D341Med (cell line): Measurements from ENCODE around the gene RPS3.
"Not testable (repeated sequence)": the region's sequence is repeated elsewhere in the genome, so short reads cannot be mapped to it uniquely, and the experiment has no call there.

ENCODE experiments used
- DNase-seq: peaks from one replicate; pipeline ENCODE4 v3.0.0; 2012; ENCODE audit warnings: low spot score

RPS3 gene

DNA sequence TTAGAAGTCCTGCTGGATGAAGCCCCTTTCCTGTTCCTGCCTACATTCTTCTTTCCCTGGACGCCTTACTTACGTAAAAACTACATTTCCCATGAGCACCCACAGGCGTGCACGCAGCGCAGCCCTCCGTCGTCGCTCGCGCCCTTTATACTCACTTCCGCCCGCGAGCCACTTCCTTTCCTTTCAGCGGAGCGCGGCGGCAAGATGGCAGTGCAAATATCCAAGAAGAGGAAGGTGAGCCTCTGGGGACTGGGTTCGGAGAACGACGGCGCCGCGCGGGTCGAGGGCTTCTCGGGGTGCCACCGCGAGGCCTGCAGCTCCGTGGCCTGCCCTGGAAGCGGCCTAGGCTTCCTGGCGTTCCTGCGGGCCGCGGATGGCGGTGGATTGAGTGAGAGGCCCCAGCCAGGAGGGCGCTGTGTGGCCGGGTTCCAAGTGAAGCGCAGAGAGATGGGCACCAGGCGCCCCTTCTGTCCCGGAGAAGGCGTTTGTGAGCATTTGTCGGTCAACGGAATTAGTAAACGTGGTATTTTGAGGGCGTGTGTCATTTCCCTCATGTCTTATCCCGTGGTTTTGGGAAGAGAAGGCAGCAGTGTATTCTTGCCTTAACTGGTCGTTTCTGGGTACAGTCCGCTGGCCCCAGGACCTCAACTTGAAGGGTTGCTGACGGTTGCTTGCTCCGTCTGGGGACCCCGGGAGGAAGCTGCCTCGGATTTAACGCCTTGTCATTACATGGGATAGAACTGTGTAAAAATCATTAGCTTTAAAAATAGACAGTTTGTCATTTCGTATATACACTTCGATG, at the start of gene RPS3:
Gene RPS3 (plus strand): TSS at position 175 of the 802 bp plus-strand sequence. CDS start 30 bp downstream, at position 205.
- DNase-seq: peak; percentile 92

GRCh38 chr11:75349521-75350116, 49.7 kb upstream of the RPS3 start:
- DNase-seq: no peak

DNA sequence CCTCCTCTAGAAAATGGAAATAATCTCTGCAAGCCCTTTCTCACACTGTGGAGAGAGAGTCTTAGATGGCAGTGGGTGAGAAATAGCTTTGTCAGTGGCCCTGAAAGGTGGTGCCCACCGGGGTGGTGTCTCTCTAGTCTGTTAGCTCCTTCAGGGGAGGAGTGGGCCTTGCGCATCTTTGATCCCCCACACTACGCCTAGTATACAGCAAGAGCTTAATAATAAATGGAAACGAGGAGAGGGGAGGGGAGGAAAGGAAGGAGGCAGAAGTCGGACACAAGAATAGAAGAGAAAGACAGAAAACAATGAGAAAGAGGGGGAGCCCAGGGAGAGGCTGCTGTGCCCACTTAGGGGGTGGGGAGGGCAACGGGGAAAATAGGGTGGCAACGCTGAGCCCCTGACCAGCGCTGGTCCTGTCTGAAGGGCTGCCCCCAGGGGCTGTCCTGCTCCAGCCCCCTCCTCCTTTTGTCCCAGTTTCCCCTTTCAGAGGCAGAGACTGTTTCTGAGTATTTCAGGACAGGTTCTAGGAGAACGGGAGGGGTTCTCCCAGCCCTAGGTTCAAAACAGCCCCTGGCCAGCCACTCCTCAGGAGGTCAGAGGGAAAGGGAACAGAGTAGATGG, 49.1 kb upstream of the RPS3 start:
- no peak for DNase-seq

DNA sequence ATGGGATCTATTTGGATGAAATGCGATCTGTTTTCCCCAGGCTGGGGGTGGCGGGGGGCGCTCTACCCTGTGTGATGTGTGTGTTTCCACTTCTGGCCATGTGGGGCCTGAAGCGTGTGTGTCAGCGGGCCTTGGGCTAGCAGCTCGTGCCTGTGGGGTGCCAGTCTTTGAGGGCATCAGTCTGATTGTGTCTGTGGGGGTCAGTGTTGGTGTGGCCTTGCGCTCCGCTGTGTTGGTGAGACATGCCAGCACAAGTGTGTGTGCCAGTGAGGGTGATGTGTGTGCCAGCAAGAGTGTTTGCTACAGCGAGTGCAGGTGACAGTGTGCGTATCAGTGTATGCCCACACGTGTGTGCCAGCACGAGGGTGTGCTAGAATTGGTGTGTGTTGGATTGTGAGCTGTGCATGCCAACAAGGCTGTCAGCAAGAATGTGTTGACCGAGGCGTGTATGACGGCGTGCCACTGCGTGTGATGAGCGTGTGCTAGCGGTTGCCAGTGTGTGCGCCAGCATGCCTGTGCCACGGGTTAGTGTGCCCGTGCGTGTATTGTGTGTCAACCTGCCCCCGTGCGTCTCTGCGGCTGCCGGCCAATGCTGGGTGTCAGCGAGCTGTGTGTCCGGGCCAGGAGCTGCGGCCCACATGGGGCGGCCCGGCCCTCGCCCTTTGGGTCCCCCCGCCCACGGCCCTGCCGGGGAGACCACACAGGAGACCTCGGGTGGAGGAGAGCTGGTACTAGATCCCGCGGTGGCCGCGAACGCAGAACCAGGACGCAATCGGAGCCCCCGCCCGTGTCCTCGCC, 48.4 kb upstream of the RPS3 start:
- no peak for DNase-seq

- peak; percentile 85 for DNase-seq
Measured at GRCh38 chr11:75351541-75351790, 47.9 kb upstream of the RPS3 start, which contains the start of gene ARRB1. Gene ARRB1, minus strand, starts transcription at chr11:75351661. Its CDS starts 54 bp downstream, at chr11:75351607.

DNA sequence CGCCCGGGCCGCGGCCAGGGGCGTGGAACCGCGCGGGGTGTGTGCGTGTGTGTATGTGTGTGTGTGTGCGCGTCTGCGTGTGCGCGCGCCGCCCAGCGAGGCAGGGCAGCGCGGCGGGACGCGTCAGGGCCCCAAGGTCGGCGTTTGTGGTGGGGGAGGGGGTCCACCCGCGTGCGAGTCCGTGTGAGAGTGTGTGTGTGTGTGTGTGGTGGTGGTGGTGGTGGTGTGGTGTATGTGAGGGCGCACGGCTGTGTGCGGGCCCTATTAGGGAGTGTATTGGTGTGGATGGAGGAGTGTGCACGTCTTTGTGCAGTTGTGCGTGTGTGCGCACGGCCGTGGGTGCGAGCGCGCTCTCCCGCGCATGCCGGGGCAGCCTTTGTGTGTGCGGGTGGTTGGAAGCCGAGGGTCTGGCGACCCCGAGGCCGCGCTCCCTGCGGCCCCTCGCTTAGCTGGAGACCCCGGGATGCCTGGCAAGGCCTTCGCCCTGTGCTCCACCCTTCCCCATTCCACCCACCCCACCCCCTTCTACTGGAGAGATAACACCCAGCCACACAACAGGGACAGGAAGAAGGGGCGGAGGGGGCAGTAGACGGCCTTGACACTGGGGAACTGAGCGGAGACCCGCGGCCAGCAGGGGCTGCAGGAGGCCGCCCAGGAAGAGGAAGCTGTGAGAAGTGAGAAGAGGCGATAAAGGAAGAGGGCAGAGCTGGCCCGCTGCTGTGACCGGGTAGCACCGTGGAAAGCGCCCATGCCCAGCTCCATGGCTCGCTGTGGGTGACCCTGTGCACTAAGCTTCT, 47.3 kb upstream of the RPS3 start:
- peak; percentile 53 for DNase-seq

- peak; percentile 5 for DNase-seq
Measured at GRCh38 chr11:75352588-75353206, 46.6 kb upstream of the RPS3 start.

GRCh38 chr11:75355051-75355450, 44.3 kb upstream of the RPS3 start:
- DNase-seq: peak; percentile 9

GRCh38 chr11:75356613-75357012, 42.7 kb upstream of the RPS3 start:
- DNase-seq: no peak

DNA sequence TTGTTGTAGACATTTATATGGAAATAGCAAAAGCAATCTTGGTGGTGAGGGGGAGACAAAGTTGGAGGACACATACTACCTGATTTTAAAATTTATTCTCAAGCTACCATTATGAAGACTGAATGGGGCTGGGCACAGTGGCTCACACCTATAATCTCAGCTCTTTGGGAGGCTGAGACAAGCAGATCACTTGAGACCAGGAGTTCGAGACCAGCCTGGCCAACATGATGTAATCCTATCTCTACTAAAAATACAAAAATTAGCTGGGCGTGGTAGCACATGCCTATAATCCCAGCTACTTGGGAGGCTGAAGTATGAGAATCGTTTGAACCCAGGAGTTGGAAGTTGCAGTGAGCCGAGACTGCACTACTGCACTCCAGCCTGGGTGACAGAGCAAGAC, 37.0 kb upstream of the RPS3 start:
- not testable (repeated sequence) for DNase-seq

DNA sequence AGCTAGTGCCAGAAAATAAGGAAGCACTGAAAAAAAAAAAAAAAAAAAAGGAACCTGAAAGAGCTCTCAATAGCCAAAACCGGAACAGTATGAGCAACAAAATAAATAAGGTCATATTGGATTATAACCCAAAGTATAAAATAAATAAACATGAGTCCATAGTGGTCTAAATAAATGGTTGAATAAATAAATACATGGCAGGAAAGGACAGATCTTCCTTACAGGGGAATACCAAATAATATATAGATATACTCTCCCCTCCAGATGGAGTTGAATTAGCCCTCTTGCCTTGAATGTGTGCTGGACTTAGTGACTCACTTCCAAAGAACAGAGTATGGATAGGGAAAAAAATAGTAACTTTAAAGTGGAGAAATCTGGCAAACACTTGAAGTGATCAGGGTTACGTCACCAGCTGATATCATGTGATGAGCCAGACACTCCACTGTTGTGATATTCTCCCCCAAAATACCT, 33.6 kb upstream of the RPS3 start:
- no peak for DNase-seq

- DNase-seq: not testable (repeated sequence)
Measured at GRCh38 chr11:75366826-75367225, 32.5 kb upstream of the RPS3 start.

DNA sequence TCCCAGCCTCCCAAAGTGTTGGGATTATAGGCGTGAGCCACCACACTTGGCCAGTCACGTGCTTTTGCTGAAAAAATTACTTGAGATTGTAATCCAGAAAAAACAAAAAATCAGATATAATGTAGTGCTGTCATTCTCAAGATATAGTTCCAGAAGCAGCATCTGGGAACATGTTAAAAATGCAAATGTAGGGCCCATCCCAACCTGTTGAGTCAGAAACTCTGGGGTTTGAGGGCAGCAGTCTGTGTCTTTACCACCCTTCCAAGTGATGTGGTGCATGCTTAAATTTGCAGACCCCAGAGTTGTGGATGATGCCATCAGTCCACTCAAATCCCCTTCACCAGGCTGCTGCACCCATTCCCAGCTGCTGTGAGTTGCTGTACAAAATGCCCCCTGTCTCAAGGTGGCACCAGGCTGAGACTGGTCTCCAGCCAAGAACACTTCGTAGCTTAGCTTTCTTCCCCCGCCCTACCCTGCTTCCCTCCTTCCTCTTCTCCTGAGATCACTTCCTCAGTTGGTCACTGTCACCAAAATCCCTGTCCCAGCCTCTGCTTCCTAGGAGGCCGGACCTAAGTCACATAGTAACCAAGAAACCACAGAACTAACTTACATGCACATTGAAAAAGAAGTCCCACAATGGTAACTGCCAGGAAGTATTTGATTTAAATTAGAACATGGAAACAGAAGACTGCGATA, 29.6 kb upstream of the RPS3 start:
- no peak for DNase-seq

GRCh38 chr11:75371949-75372876, 27.1 kb upstream of the RPS3 start:
- DNase-seq: no peak

GRCh38 chr11:75373201-75373600, 26.1 kb upstream of the RPS3 start:
- DNase-seq: no peak

DNA sequence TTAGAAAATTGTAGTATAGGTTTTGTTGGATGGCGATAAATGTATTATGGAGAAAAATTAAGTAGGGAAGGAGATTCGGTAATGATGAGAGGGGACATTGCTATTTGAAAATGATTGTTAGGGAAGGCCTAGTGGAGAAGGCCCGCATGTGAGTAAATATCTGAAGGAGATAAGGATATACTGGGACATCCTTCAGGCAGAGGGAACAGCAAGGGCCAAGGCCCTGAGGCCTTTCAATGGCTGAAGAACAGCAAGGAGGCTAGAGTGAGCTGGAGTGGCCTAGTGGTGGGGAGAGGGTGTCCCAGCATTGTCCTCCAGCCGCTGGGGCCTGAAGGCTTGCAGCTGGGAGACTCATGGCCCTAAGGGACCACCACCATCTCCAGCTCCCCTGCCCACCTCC, 24.7 kb upstream of the RPS3 start:
- DNase-seq: no peak

DNA sequence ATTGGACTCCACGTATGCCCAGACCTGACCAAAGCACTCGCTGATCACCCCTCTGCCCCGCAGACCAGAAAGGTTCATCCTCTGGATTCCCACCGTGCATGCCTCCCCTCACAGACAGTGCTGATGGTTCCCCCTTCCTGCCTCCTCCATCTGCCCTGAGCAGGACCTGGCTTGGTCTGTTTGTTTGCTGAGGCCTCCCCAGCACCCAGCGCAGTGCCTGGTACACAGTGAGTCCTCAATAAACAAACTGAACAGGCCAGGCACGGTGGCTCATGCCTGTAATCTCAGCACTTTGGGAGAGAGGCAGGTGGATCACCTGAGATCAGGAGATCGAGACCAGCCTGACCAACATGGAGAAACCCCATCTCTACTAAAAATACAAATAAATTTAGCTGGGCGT, 23.7 kb upstream of the RPS3 start:
- DNase-seq: no peak

DNA sequence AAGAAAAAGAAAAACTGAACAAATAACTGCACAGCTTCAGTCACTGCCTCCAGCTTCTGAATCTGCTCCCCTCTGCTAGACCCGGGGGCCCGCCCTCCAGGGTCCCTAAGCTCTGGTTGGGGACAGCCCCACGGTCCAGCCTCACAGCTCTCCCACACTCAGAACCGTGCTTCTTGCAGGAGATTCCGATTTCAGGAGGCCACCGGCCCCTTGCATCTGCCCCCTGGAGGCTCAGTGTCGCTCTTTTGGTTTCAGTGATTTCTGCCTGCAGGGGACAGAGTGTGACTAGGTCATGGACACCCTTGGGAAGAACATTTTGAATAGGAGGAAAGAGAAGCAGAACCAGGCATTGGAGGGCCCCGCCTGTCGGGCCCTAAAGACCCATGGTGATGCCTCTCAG, 23.1 kb upstream of the RPS3 start:
- DNase-seq: no peak

DNA sequence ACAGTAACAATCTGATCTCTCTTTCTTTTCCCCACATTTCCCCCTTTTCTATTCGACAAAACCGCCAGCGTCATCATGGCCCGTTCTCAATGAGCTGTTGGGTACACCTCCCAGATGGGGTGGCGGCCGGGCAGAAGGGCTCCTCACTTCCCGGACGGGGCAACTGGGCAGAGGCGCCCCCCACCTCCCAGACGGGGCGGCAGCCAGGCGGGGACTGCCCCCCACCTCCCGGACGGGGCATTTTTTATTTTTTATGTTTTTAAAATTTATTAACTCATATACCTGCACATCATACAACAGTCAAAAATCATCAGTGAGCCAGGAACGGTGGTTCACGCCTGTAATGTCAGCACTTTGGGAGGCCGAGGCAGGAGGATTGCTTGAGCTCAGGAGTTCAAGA, 20.5 kb upstream of the RPS3 start:
- DNase-seq: not testable (repeated sequence)
